Nephron (organoid): ENCODE data around the gene CPSF4L.

Experiments used
- H3K27ac Mint-ChIP-seq, 3 experiments: 2 replicates each; pipeline ENCODE4 v1.8.0; 2020; ENCODE audit warnings: mixed read lengths in 3 of 3, mild to moderate bottlenecking in 2 of 3, moderate library complexity in 1 of 3
- H3K27me3 Mint-ChIP-seq: 2 replicates; pipeline ENCODE4 v1.8.0; 2021; ENCODE audit warnings: low read depth, mild to moderate bottlenecking, moderate library complexity, mixed read lengths
- H3K36me3 Mint-ChIP-seq: 2 replicates; pipeline ENCODE4 v1.8.0; 2020; ENCODE audit warnings: low read depth, mixed read lengths
- H3K4me1 Mint-ChIP-seq: 2 replicates; pipeline ENCODE4 v1.8.0; 2020; ENCODE audit warnings: mixed read lengths
- H3K4me3 Mint-ChIP-seq, 3 experiments: 2 replicates each; pipeline ENCODE4 v1.8.0; 2020; ENCODE audit warnings: mild to moderate bottlenecking in 3 of 3, mixed read lengths in 3 of 3, moderate library complexity in 2 of 3
- H3K9me3 Mint-ChIP-seq: 2 replicates; pipeline ENCODE4 v1.8.0; 2020; ENCODE audit warnings: mixed read lengths
- TF ChIP-seq, protein P1 (sequence below), 3 experiments: fragments of 200-600 bp; sonication (generic); IDR thresholded peaks; one replicate each; pipeline ENCODE4 v1.5.0; 2021; ENCODE audit warnings: antibody characterized with exemption in 3 of 3; ENCODE audit not compliant: unreplicated experiment in 3 of 3

The CPSF4L gene

DNA sequence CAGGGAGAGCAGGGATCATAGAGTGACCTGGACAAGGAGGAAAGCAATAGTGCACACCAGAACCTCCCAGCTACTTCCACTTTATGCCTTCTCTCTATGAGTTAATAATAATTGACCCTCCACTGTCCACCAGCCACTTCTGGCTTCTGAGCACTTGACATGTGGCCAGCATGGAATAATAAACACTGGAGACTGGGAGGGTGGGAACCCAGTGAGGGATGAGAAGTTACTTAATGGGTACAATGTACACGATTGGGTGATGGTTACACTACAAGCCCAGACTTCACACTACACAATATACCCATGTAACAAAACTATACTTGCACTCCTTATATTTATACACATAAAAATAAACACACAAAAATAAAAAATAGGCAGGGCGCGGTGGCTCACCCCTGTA, 38.7 kb upstream of the CPSF4L start:
- H3K4me1 Mint-ChIP-seq: peaks cover 55% of the 10 kb centered on the region
- no peak overlapping the region for H3K27ac Mint-ChIP-seq
- TF ChIP-seq, protein P1, sequence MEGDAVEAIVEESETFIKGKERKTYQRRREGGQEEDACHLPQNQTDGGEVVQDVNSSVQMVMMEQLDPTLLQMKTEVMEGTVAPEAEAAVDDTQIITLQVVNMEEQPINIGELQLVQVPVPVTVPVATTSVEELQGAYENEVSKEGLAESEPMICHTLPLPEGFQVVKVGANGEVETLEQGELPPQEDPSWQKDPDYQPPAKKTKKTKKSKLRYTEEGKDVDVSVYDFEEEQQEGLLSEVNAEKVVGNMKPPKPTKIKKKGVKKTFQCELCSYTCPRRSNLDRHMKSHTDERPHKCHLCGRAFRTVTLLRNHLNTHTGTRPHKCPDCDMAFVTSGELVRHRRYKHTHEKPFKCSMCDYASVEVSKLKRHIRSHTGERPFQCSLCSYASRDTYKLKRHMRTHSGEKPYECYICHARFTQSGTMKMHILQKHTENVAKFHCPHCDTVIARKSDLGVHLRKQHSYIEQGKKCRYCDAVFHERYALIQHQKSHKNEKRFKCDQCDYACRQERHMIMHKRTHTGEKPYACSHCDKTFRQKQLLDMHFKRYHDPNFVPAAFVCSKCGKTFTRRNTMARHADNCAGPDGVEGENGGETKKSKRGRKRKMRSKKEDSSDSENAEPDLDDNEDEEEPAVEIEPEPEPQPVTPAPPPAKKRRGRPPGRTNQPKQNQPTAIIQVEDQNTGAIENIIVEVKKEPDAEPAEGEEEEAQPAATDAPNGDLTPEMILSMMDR (IDR thresholded peaks at IDR 0.05; ENCODE audit: unreplicated experiment in 3 of 3): no peak
- H3K9me3 Mint-ChIP-seq: no peaks in the 10 kb centered on the region
- H3K27me3 Mint-ChIP-seq: peaks cover 5% of the 10 kb centered on the region
- peaks cover 26% of the 10 kb centered on the region for H3K36me3 Mint-ChIP-seq
- H3K4me3 Mint-ChIP-seq: no peak overlapping the region

DNA sequence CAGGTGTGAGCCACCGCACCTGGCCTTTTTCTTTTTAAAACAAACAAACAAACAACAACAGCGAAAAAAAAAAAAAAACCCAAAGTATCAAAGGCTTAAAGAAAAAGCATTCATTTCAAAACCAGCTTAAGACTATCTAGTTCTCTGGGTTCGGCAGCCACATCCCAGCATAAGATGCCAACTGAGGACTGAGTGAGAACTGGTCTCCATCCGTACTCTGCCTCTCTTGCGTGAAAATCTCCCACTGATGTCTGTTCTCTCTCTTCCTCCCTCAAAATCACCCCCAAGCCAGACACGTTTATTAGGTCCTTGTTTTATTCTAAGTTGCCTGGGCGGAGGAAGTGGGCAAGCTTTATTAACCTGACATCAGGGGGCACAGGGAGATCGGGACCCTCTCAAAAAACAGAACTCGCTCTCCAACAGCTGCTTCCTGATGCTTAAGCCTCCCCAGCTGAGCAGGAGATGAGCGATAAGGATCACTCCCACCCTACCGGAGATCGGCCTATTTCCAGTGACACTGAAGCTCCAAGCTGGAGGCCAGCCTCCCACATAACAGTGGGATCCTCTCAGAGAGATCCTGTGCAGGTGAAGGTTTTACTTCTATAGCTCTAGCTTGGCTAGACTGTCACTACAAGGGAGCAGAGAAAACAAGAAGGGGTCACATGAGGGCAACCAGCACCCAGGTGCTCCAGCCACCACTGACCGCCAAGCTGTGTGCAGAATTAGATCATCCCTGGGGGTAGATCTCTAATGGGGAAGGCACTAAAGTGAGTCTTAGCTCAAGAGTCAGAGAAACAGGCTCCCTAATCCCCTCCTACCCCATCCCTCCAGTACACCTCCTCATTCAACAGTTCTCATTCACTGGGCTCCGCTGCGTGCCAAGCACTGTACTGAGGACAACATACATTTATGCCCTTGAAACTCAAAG, 36.5 kb upstream of the CPSF4L start:
- no peaks in the 10 kb centered on the region for H3K9me3 Mint-ChIP-seq
- H3K4me1 Mint-ChIP-seq: peaks cover 45% of the 10 kb centered on the region
- no peak overlapping the region for H3K4me3 Mint-ChIP-seq
- peak overlapping the region; percentile 59 to 65 (median 63) for H3K27ac Mint-ChIP-seq
- H3K27me3 Mint-ChIP-seq: peaks cover 5% of the 10 kb centered on the region
- TF ChIP-seq, protein P1 (IDR thresholded peaks at IDR 0.05; ENCODE audit: unreplicated experiment in 3 of 3): no peak
- peaks cover 26% of the 10 kb centered on the region for H3K36me3 Mint-ChIP-seq

DNA sequence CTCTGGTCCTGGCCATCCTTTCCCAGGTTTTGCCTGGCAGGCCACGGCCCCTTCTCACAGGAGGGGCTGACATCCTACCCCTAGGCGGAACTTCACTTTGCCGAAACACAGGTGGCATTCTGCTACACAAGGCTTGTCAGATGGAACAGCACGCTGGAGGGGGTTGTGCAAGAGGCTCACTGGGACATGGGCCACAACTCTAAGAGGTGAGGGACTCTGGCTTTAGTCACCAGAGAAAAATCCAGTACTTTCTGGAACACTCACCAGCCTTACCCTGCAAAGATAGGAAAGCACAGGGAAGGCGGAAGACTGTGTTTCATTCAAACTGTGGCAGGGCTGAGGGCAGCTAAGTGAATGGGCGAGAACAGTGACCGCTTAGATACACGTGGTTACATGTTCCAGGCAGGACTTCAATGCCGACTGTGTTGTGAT, 31.8 kb upstream of the CPSF4L start:
- H3K27me3 Mint-ChIP-seq: no peaks in the 10 kb centered on the region
- no peaks in the 10 kb centered on the region for H3K9me3 Mint-ChIP-seq
- peaks cover 58% of the 10 kb centered on the region for H3K4me1 Mint-ChIP-seq
- TF ChIP-seq, protein P1 (IDR thresholded peaks at IDR 0.05; ENCODE audit: unreplicated experiment in 3 of 3): no peak
- no peak overlapping the region for H3K4me3 Mint-ChIP-seq
- H3K36me3 Mint-ChIP-seq: peaks cover 18% of the 10 kb centered on the region
- peak overlapping the region; percentile 41 to 56 (median 45) for H3K27ac Mint-ChIP-seq

DNA sequence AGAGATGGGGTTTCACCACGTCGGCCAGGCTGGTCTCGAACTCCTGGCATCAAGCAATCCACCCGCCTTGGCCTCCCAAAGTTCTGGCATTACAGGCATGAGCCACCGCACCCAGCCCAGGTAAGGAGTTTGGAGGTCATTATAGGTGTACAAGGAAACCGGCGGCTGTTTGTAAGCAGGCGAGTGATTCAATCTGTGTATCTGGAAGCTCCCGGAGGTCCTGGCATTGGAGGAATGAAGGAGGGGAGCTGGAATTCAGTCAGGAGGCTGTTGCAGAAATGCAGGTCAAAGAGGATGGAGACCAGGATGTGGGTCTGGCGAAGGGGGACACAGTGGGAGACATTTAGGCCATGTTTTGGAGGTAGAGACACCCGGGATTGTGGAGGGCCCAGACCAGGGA, 31.4 kb upstream of the CPSF4L start:
- Mint-ChIP-seq H3K9me3 (no peaks in the 10 kb centered on the region), H3K4me1 (peaks cover 54% of the 10 kb centered on the region)

DNA sequence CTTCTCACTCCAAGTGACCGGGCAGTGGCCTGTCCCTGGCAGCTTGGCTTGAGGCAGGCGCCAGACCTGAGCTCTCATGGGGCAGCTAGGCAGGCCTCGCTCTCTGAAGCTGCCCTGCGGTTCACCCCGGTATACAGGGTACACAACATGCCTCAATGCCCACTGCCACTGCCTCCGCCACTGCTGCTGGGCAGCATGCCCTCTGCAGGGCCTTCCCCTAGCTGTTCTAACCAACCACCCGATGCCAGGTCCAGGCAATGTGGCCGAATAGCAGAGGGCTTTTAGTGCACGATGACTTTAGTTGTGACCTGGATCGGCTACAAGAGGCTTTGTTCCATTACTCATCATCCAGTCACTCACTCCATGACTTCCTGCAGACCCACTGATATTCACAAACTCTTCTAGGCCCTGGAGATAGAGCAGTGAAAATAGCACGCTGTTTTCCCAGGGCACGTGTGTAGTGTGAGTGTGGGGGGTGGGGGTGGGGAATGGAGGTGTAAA, 30.4 kb upstream of the CPSF4L start:
- H3K9me3 Mint-ChIP-seq: no peaks in the 10 kb centered on the region
- peaks cover 14% of the 10 kb centered on the region for H3K36me3 Mint-ChIP-seq
- peak overlapping the region in 2 of 3 experiments; percentile 73 to 75 for H3K27ac Mint-ChIP-seq
- no peak overlapping the region for H3K4me3 Mint-ChIP-seq
- TF ChIP-seq, protein P1 (IDR thresholded peaks at IDR 0.05; ENCODE audit: unreplicated experiment in 3 of 3): no peak
- peaks cover 59% of the 10 kb centered on the region for H3K4me1 Mint-ChIP-seq
- no peaks in the 10 kb centered on the region for H3K27me3 Mint-ChIP-seq

More for the DNA sequence above, 31.4 kb upstream of the CPSF4L start:
- Mint-ChIP-seq H3K36me3 (peaks cover 13% of the 10 kb centered on the region), H3K27me3 (no peaks in the 10 kb centered on the region), H3K4me3 (no peak overlapping the region), H3K27ac (peak overlapping the region in 2 of 3 experiments; percentile 41 to 56)
- TF ChIP-seq, protein P1 (IDR thresholded peaks at IDR 0.05; ENCODE audit: unreplicated experiment in 3 of 3): no peak
